Glutamatergic neuron (in vitro differentiated cells): ENCODE measurements around the gene SH2D4B. TPM values are rescaled to one million over a fixed set of nuclear protein-coding genes. Genes with fewer than 3 reads are reported as not detected.

Experiments
- DNase-seq: peaks from one replicate; pipeline ENCODE4 v3.0.0; 2022
- H3K27ac Mint-ChIP-seq: one replicate; pipeline ENCODE4 v1.8.0; 2020; ENCODE audit warnings: mild to moderate bottlenecking, mixed read lengths, inconsistent platforms; ENCODE audit not compliant: unreplicated experiment
- H3K27me3 Mint-ChIP-seq: one replicate; pipeline ENCODE4 v1.8.0; 2020; ENCODE audit warnings: mild to moderate bottlenecking, moderate library complexity, mixed read lengths, inconsistent platforms; ENCODE audit not compliant: unreplicated experiment
- H3K36me3 Mint-ChIP-seq: one replicate; pipeline ENCODE4 v1.8.0; 2020; ENCODE audit warnings: mild to moderate bottlenecking, mixed read lengths, inconsistent platforms; ENCODE audit not compliant: unreplicated experiment
- H3K4me1 Mint-ChIP-seq: one replicate; pipeline ENCODE4 v1.8.0; 2020; ENCODE audit warnings: mild to moderate bottlenecking, low read depth, mixed read lengths, inconsistent platforms; ENCODE audit not compliant: unreplicated experiment
- H3K4me3 Mint-ChIP-seq: one replicate; pipeline ENCODE4 v1.8.0; 2020; ENCODE audit warnings: mild to moderate bottlenecking, mixed read lengths, inconsistent platforms; ENCODE audit not compliant: unreplicated experiment
- H3K9me3 Mint-ChIP-seq: one replicate; pipeline ENCODE4 v1.8.0; 2020; ENCODE audit warnings: mild to moderate bottlenecking, moderate library complexity, mixed read lengths, inconsistent platforms; ENCODE audit not compliant: unreplicated experiment
- total RNA-seq: library from RNA; stranded (reverse); fragmentation: NEBNext Ultra II Directional; extraction: Animal tissue kit (Norgen Biotek cat#: 25700); gene quantifications from one replicate; pipeline ENCODE4 v1.2.1, GENCODE V29; 2021; ENCODE audit not compliant: unreplicated experiment
- TF ChIP-seq, protein P1 (sequence below): fragments of 200-600 bp; sonication (generic); IDR thresholded peaks from one replicate; pipeline ENCODE4 v1.5.0; 2021; ENCODE audit not compliant: partially characterized antibody, unreplicated experiment

Gene SH2D4B
- total RNA-seq, 1 donor from 2014 or later, result 0.12 TPM

GRCh38 chr10:80501913-80502521, 35.7 kb upstream of the SH2D4B start:
- Mint-ChIP-seq H3K4me3 (peak overlapping the region; percentile 34), H3K4me1 (peaks cover 57% of the 10 kb centered on the region), H3K27me3 (peaks cover 12% of the 10 kb centered on the region), H3K27ac (peak overlapping the region; percentile 77), H3K36me3 (peaks cover 14% of the 10 kb centered on the region), H3K9me3 (peaks cover 17% of the 10 kb centered on the region)
- DNase-seq, result no peak
- TF ChIP-seq, protein P1, sequence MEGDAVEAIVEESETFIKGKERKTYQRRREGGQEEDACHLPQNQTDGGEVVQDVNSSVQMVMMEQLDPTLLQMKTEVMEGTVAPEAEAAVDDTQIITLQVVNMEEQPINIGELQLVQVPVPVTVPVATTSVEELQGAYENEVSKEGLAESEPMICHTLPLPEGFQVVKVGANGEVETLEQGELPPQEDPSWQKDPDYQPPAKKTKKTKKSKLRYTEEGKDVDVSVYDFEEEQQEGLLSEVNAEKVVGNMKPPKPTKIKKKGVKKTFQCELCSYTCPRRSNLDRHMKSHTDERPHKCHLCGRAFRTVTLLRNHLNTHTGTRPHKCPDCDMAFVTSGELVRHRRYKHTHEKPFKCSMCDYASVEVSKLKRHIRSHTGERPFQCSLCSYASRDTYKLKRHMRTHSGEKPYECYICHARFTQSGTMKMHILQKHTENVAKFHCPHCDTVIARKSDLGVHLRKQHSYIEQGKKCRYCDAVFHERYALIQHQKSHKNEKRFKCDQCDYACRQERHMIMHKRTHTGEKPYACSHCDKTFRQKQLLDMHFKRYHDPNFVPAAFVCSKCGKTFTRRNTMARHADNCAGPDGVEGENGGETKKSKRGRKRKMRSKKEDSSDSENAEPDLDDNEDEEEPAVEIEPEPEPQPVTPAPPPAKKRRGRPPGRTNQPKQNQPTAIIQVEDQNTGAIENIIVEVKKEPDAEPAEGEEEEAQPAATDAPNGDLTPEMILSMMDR, result no peak

DNA sequence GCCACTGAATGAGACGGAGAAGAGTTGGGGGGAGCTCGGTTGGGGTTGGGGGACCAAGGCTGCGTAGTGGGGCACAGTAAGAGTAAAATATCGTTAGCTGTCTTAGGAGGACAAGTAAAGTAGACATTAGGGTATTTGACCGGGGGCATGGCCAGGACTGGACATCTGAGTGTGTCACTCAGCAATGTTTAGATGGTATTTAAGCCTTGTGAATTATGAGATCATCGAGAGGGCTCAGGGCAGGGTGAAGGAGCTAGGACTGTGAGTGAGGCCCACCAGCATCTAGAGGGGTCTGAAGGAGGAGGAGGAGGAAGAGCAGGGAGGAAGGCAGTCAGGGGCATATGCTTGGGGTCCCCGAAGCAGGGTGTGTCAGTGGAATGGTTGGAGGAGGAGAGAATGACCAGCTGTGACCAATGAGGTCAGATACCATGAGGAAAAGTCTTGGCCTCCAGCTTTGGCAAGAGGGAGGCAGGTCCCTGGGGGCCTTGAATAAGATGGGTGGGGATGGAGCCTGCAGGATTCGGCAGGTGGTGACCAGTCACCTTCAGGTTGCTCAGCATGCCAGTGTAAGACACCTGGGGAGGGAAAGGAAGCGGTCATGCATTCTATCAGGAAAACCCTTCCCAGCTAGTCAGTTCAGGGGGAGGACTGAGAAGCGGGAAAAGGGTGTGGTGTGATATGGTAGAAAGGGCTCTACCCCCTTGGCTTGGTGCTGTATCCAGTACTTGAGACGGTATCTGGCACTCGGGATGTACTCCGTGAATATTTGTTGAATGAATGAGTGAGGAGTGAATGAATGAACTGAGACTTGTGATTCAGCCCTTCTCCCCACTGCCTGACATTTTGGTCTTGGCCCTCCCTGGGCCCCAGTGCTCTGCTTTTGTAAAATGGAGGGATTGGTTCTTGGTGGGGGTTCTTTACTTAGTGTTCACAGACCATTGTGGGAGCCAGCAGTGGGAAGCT, 34.8 kb upstream of the SH2D4B start:
- Mint-ChIP-seq H3K4me1 (peaks cover 58% of the 10 kb centered on the region), H3K27me3 (peaks cover 12% of the 10 kb centered on the region), H3K36me3 (peaks cover 12% of the 10 kb centered on the region), H3K4me3 (no peak overlapping the region), H3K27ac (peak overlapping the region; percentile 78), H3K9me3 (peaks cover 15% of the 10 kb centered on the region)
- TF ChIP-seq, protein P1, result no peak
- no peak for DNase-seq

- Mint-ChIP-seq H3K9me3 (peaks cover 15% of the 10 kb centered on the region), H3K27me3 (peaks cover 12% of the 10 kb centered on the region), H3K27ac (peak overlapping the region; percentile 78), H3K36me3 (peaks cover 7% of the 10 kb centered on the region), H3K4me3 (no peak overlapping the region), H3K4me1 (peaks cover 52% of the 10 kb centered on the region)
- TF ChIP-seq, protein P1, result no peak
- no peak for DNase-seq
These were observed 34.0 kb upstream of the SH2D4B start for GRCh38 chr10:80503584-80504157.

DNA sequence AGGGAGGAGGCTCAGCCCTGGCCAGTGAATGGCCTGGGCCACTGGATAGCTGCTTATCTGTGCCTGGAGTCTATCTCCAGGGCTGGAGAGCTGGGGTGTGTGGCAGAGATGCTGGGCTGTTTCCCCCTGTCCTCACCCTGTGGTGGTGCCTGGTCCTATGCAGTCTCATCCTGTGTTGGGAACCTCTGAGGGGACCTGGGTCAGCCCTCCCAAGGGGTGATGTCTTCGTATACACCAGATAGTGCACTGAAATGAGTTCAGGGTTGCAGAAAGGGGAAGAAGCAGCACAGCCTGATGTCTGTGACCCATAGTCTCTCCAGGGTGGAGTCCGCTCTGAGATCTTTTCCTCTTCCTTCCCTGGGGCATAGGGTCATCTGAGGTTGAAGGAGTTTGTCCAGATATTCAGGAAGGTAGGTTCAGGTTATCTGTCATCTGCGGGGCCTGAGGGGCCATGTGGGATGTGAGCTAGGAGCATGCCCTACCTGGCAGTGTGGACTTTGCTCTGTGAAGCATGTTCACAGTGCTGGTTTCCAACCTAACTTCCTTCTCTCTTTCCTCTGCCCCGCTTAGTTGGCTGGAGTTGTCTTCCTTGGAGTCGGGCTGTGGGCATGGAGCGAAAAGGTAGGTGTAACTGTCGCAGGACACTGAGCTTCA, 33.4 kb upstream of the SH2D4B start:
- Mint-ChIP-seq H3K4me3 (no peak overlapping the region), H3K27ac (peak overlapping the region; percentile 55), H3K36me3 (peaks cover 7% of the 10 kb centered on the region), H3K4me1 (peaks cover 47% of the 10 kb centered on the region), H3K9me3 (peaks cover 14% of the 10 kb centered on the region), H3K27me3 (peaks cover 12% of the 10 kb centered on the region)
- TF ChIP-seq, protein P1, result no peak
- no peak for DNase-seq
